Hindlimb muscle (tissue), 1 donor: ENCODE results near the gene GPR180. TPM values are rescaled to one million over a fixed set of nuclear protein-coding genes. Genes with fewer than 3 reads are reported as not detected.
A peak's percentile ranks its signal among the peaks of the same experiment; 100 is the strongest.

ENCODE experiments used
- DNase-seq: peaks from one replicate; pipeline ENCODE4 v3.0.0-alpha.2; 2013
- polyA plus RNA-seq: library from polyadenylated mRNA; unstranded; fragments of 120-200 nt; gene quantifications from one replicate; pipeline ENCODE4 v1.2.1, GENCODE V29; 2013; ENCODE audit not compliant: insufficient read length

Gene GPR180
- polyA plus RNA-seq, 1 donor, result 5.7 TPM

DNA sequence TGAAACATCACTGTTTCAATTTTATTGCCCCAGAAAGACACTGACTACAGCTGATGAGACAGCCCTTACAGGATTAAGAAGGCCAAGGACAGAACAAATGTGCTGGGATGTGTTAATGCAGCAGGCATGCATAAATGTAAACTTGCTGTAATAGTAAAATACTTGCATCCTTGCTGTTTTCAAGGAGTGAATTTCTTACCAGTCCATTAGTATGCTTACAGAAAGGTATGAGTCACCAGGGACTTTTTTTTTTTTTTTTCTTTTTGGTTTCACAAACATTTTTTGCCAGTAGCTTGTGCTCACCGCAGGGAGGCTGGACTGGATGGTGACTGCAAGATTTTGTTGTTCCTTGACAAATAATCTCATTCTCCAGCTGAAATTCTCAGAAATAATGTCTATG is 55.1 kb downstream of the GPR180 start:
- DNase-seq, result no peak

DNA sequence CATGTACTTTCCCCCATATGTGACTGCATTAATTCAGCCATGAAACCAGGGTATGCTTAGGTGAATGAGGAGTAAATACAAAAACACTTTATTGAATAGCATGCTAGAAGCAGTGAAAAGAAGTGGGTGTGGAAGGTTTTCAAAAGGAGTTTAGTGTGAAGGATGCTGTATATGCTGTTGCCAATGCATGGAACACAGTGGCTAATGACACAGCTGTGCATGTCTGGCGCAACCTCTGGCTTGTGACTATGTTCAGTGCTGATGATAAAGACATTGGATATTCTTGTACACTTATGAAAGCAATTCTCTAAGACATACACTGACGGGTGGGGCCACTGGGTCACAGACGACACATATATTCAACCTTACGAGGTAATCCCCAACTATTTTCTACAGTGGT is 55.5 kb downstream of the GPR180 start:
- no peak for DNase-seq

DNA sequence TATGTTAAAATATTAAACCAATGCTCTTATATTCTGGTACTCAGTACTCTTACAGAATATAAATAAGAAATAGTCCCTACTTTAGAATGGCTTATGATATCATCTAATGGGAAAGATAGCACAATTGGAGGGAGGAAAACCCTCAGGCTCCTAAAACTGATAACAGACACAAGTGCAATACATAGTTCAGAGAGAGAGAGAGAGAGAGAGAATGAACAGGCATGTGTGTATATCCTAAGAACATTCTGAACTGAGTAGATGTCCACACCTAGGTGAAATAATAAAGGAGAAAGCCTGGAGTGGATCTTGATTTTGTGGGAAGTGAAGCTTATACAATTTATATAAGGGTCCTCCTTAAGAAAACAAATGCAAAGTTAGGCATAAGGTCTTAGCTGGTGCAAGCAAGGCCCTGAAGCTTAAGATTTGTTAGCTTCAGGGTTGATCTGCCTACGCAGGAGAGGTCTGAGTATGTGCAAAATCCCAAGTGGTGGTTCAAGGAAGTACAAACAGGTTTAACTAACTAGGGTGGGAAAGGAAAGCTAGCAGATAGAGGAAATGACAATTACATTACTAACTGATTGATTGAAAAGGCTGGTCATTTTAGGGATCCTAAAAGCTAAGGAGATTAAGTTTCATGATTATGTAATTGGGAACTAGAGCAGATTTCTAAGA is 57.4 kb downstream of the GPR180 start:
- no peak for DNase-seq

DNA sequence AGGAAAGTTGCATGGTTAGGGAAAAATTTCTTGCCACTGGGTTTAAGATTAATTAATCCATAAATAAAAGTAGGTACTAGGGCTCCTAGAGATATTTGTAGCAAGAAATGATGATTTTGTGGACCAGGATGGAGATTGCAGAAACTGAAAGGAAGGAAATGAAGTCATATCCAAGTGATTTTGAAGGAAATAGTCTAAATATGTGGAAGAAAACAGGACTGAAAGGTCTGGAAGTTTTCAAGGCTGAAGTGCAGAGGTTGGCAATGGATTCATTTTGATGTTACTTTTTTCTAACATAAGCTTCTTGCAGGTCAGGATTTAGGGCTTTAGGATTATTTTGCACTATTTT is 57.9 kb downstream of the GPR180 start:
- no peak for DNase-seq

DNA sequence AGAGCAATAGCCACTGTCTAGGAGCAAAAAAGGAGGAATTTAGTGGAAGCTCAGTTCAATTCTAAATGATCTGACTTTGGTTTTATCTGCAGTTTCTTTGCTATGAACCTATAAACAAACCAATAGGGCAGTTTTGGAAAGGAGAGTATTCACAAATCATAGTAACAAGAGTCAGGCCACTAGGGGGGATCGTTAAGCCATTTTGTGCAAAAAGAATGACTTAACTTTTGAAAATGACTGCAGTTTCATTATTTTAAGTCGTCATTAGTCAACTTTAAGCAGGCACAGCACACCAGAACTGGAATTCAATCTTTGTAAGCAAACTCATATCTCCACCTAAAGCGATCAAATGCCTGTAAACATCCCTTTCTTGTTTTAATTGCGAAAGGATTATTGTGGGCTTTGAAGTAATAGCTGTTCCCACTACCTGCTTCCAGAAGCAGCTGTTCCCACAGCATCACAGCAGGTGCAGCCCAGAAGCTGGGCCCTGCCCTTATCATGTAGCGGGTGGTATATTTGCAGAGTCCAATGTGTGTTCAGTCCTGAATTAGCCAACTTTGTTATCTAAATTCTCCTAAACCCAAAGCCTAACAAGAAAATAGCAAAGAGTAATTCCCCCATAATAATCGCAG is 59.2 kb downstream of the GPR180 start:
- peak; percentile 15 for DNase-seq

DNA sequence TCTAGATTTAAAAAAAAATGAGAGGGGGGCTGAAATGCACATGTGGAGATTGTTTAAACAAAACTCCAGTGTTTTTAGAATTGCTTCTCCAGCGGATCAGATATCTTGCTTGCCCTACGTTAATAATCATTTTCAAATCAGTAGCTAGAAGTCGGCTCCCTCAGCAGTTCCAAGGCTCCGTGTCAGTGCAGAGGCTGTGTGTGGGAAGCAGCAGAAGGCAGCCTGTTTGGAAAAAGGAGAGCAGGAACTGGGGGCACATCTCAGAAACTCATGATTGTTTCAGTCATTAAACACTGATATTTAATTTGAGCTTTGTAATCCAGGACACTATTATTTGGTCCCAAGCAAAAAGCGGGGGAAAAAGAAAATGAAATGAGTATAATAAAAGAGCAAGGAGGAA is 59.7 kb downstream of the GPR180 start:
- no peak for DNase-seq

DNA sequence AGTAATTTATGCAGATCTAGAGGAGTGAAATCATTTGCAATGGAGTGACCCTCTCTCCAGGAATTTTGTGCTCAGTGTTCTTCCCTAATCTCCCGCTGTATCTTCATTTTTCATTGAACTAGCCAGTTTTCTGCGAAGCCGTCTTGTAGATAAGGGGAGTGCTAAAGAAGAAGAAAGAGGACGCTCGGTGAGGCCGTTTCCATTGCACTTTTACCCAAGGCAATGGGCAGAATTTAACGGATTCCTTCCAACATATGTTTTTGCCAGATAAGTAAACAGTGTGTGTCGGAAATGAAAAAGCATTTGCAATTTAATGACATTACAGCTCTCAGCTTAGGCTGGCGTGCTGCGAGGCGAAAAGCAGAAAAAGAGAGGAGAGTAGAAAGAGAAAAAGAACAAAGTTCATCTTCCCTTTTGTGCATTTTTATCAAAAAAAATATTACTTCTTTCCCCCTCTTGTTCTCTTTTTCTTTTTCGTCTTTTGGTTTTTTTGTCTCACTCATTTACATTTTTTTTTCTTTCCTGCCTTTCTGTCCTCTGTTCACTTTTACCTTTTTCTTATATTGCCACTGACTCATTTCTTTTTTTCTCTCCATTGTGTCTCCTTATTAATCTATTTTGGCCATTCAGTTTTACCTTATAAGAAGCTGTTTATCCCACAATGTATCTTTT is 60.8 kb downstream of the GPR180 start:
- DNase-seq, result no peak

DNA sequence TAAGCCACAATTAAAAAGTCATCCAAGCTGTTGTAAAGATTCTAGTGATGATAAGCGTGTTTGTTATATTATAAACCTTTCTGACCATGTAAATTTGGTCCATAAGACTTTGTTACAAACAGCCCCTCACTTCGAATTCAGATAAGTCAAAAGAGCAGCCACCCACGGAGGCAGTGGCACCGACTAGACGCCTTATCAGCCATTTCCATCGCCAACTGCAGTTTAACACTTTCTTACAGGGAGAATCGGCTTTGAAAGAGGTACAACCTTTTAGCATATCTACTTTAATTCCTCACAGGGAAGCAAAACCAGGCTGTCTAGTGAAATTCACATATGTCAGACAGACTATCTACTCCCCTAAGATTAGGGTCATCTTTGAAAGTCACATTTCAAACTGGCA is 63.2 kb downstream of the GPR180 start:
- no peak for DNase-seq

DNA sequence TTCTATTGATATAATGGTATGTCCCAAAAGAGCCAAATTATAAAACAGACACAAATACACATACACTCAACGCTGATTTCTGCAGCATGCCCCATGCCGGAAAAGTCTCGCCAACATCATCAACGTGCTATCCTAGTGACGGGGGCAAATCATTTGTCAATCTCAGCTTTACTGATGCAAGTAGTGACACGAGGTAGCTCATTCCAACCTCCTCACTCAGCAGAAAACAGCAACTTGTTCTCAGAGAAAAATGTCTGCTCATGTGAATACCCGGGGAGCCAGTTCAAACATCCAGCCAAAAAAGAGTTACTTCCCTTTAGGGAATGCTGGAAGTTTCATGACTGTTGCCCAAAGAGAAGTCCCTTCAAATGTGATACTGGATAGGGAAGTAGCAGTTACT is 64.4 kb downstream of the GPR180 start:
- DNase-seq, result no peak

DNA sequence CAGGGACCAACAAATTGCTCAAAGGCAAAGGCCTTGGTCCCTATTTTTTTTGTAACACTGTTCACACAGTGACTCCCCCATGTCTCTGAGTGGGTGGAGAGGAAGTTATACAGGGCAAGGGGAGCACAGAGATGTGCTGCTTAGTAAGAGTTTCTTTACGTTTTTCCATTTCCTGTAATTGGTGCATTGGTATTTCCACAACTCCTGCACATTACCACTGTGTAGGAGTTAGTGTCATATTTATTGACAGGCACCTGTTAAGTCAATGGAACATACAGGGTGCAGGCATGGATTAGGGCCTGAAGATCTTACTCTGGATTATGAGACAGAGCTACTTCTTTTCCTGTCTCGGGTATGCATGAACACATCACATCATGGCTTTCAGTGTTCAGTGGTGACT is 65.5 kb downstream of the GPR180 start:
- no peak for DNase-seq

DNA sequence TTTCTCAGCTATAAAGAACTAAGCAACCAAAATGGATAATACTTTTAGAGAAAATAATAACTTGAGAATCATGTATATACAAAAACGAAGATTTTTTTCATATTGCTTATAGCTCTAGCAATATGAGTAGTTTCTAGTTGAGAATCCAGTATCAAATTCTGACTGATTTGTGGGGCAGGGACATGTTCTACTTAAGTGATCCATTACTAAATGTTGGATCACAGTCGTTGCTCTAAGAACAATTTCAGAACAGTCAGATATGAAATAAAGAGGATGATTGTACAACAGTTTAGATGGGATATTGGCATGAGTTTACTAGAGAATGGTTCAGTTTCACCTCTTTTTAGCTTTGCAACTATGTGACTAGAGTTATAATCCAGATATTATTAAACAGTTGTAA is 70.7 kb downstream of the GPR180 start:
- no peak for DNase-seq

DNA sequence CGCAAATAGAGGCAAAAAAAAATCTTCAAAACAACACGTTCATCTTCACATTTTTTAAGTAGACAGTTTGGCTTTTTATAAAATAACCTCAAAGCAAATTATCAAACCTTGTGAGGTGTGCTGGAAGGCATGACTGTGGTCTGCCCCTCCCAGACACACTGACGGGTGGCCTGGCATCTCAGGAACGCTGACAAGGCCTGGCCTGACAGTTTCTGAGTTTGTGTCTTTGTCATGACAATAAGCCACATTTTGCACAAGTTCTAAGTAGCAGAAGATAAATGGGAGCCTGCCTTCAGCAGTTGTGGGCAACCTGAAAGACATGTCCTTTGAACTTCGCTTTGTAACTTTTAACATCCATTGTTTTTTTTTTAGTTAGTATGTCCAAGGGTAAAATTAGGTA is 72.2 kb downstream of the GPR180 start:
- no peak for DNase-seq

DNA sequence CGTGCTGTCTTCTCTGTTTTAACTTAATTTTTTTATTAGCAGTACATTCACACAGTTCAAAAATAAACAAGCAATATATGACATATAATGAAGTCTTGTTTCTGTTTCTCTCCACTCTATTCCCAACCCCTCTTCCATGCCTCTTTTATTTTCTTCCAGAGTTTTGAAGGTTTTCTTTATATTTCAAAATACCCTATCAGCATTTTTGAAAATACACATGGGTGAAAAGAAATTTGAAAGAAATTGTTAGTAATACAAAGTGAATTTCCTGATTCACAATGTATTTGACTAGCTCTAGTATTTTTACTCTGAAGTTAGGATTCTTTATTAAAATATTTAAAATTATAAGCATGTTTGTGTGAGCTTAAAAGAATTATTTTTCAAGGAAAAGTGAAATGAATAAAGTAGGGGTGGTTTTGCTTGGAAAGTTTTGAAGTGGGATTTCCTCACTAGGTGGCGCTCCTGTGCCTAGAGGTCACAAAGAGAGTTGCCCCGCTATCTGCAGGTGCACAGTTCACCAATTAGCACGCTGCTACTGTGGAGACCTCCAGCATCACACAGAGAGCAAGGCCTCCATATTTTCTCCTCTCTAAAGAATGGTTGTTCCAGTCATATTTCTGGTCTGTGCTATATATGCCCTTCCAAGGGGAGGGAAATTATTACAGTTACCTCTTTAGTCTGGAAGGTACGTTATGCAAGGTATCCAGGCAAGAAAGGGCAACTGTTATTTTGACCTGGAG is 73.1 kb downstream of the GPR180 start:
- DNase-seq, result peak; percentile 6

DNA sequence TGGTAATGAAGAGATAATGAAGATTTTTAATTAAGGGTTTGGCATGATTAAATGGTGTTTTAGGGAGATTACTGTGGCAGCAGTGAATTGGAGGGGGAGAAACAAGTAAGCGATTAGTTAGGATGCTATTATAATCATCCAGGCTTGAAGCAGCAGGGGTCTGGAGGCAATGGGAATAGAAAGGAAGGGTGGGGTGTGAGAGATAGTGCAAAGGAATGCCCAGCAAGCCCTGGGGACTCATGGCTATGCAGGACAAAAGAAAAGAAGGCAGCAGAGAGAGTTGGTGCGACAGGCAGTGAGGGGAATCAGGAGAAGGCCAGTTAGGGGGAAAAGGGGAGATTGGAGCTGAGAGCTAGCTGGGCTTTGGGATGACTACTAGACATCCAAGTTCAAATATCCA is 76.1 kb downstream of the GPR180 start:
- DNase-seq, result no peak

DNA sequence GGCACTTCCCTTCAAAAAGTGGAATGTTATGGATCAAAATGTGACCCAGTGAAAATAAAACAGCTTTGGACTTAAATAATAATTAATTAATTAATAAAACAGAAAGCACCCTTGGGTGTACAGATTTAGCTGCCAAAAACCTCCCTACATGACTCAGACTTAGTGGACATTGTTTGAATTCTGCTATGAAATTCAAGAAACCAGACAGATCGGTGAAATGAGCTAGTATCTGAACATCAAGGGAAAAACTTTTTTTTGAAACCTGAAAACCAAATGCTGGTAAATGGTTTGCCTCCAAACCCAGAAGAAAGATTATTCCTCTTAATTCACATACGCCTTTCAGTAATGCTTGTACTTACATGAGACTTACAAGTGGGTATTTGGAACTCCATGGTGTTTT is 77.2 kb downstream of the GPR180 start:
- no peak for DNase-seq

DNA sequence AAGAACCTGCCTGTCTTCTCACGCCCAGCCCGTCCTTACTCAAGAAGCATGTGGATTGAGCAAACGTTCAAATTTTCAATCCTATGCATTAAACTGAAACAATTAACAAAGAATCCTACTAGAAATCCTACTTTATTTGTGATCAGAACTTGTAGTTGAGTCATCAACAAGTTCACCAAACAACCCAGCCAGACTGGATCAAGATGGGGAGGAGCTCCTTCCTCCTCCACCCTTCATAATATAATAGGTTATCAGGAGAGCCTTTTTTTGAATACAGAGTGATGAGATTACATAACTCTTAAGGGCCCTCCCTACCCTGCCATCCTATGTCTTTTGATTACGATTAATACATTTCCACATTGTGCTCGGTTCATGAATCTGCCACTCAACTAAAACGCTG is 78.0 kb downstream of the GPR180 start:
- DNase-seq, result no peak

DNA sequence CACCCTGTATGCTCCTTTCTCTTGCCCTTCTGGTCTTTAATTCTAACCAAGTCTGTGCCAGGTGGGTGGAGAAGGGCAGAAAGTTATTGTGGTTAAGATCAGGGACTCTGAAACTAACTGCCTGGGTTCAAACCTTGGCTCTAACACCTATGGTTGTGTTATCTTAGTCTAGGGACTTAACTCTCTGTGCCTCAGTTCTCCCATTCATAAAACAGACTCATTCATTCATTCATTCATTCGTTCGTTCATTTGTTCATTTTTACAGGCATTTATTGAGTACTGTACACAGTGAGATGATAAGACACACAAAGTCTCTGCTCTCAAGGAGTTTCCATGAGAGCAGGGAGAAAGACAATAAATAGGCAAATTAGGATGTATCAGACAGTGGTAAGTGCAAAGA is 80.6 kb downstream of the GPR180 start:
- no peak for DNase-seq

DNA sequence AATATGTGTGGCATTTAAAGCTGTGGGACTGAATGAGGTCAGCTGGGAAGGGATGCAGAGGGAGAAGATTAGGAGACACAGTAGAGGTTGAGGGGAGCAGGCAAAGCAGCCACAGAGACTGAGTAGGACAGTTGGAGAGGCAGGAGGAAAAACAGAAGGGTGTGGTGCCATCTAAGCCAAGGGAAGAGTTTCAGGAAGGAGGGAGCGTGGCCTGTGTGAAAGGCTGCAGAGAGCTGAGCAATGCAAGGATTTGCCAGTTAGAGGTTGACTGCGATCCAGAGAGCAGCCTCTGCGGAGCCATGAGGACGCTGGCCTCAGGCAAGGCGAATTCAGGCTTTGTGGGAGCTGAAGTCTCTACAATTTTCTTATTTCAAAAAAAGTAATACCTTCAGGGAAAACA is 81.8 kb downstream of the GPR180 start:
- no peak for DNase-seq

Other genes with a start within 250 kb of the GPR180 start
- 0.74 TPM for gene DCT, start 122.2 kb upstream of the GPR180 start, polyA plus RNA-seq
- gene TGDS, start 5.7 kb upstream of the GPR180 start, polyA plus RNA-seq, result 8.9 TPM
- 0.27 TPM for gene SOX21, start 110.7 kb downstream of the GPR180 start, polyA plus RNA-seq